Measurements from ENCODE around the gene ABCC4. TPM values are rescaled to one million over a fixed set of nuclear protein-coding genes. Genes with fewer than 3 reads are reported as not detected.

Gene ABCC4
- total RNA-seq, 2 donors from 2014 or later = 119 to 144 TPM

DNA sequence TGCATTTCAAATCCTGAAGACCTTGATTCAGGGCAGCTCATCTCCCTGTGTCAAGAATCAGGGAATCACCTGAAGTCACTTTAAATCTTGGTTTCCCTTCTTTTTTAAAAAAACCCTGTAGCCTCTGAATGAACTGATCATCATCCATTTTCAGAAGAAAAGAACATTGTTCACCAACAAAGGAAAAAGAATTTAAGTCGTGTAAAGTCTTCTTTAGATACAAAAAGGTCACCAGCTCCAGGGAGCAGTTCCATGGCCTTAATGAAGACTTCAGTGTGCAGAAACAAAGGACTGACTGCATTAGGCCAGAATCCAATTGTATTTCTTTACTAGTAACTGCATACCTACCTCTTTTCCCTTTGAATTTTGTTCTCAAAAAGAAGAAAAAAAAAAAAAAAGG is 245.0 kb downstream of the ABCC4 start:
- TF ChIP-seq CTCF (conservative IDR thresholded peaks at IDR 0.05) = no peak
- H3K27me3 ChIP-seq (ENCODE audit: control insufficient read depth, insufficient read depth, low read length, poor library complexity, severe bottlenecking) = no peaks in the 10 kb centered on the region
- H3K27ac ChIP-seq (ENCODE audit: low read depth, low read length) = no peak overlapping the region
- no peak for DNase-seq
- H3K27ac Mint-ChIP-seq = no peak overlapping the region
- H3K9ac ChIP-seq (ENCODE audit: extremely low read depth, low read length, poor library complexity, severe bottlenecking) = no peak overlapping the region
- H3K9me3 Mint-ChIP-seq = no peaks in the 10 kb centered on the region
- no peak overlapping the region for H3K4me3 ChIP-seq (ENCODE audit: low read length)
- no peaks in the 10 kb centered on the region for H3K27me3 Mint-ChIP-seq (ENCODE audit: insufficient read depth)
- no peak overlapping the region for H3K4me3 Mint-ChIP-seq
- no peaks in the 10 kb centered on the region for H3K4me1 ChIP-seq (ENCODE audit: control insufficient read depth, insufficient read depth, low read length)
- no peaks in the 10 kb centered on the region for H3K9me3 ChIP-seq (ENCODE audit: control insufficient read depth, low read length)
- 50 to 75% methylated on average over 1 of the region's 1 CpG for WGBS, 2 experiments (ENCODE audit: insufficient coverage in 1 of 2, insufficient read length in 1 of 2)
- H3K36me3 ChIP-seq (ENCODE audit: control insufficient read depth, insufficient read depth, low read length) = peaks cover 52% of the 10 kb centered on the region
- H3K4me1 Mint-ChIP-seq = peaks cover 27% of the 10 kb centered on the region
- H3K36me3 Mint-ChIP-seq (ENCODE audit: low read depth) = peaks cover 60% of the 10 kb centered on the region

DNA sequence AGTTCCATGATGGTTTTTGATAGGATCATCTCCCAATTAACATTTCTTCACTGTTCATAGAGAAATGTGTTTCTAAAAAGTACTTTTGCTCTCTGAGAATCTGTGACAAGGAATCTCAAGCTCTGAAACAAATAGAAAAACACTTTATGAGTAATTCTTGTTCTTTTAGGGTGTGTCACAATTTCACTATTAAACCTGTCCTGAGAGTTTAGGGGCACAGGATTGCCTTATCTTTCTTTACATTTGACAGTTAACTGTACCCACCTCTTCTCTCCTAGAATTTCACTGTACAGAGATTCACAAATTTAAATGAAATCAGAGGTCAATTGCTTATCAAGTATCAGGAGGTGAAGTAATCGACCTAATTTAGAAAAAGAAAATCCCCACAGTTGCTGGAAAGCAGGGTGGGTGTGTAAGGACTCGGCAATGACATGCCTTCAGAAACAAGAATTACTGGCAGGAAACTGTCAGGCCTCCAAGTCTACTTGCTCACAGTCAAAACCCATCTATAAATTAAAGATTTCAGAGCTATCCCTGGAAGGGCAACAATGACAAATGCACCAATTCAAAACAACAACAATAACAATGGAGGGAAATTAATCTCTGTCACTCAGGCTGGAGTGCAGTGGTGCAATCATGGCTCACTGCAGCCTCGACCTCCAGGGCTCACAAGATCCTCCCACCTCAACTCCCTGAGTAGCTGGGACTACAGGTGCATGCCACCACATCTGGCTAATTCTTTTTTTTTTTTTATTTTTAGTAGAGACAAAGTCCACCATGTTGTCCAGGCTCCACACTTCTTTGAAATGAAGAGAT is 250.2 kb downstream of the ABCC4 start:
- no peak overlapping the region for H3K4me3 Mint-ChIP-seq
- Histone ChIP-seq H3K9me3 (ENCODE audit: control insufficient read depth, low read length) (no peaks in the 10 kb centered on the region), H3K36me3 (ENCODE audit: control insufficient read depth, insufficient read depth, low read length) (peaks cover 51% of the 10 kb centered on the region), H3K27ac (ENCODE audit: low read depth, low read length) (no peak overlapping the region), H3K4me1 (ENCODE audit: control insufficient read depth, insufficient read depth, low read length) (no peaks in the 10 kb centered on the region), H3K9ac (ENCODE audit: extremely low read depth, low read length, poor library complexity, severe bottlenecking) (no peak overlapping the region), H3K27me3 (ENCODE audit: control insufficient read depth, insufficient read depth, low read length, poor library complexity, severe bottlenecking) (no peaks in the 10 kb centered on the region), H3K4me3 (ENCODE audit: low read length) (no peak overlapping the region)
- H3K9me3 Mint-ChIP-seq = no peaks in the 10 kb centered on the region
- no peak overlapping the region for H3K27ac Mint-ChIP-seq
- TF ChIP-seq CTCF (conservative IDR thresholded peaks at IDR 0.05) = no peak
- WGBS, 2 experiments (ENCODE audit: insufficient coverage in 1 of 2, insufficient read length in 1 of 2) = 84 to 100% methylated on average over 2 to 3 of the region's 3 CpGs
- no peaks in the 10 kb centered on the region for H3K27me3 Mint-ChIP-seq (ENCODE audit: insufficient read depth)
- no peak for DNase-seq
- H3K36me3 Mint-ChIP-seq (ENCODE audit: low read depth) = peaks cover 71% of the 10 kb centered on the region
- H3K4me1 Mint-ChIP-seq = peaks cover 2% of the 10 kb centered on the region

- no peaks in the 10 kb centered on the region for H3K27me3 ChIP-seq (ENCODE audit: control insufficient read depth, insufficient read depth, low read length, poor library complexity, severe bottlenecking)
- H3K27ac ChIP-seq (ENCODE audit: low read depth, low read length) = no peak overlapping the region
- no peak for DNase-seq
- peaks cover 50% of the 10 kb centered on the region for H3K36me3 ChIP-seq (ENCODE audit: control insufficient read depth, insufficient read depth, low read length)
- no peaks in the 10 kb centered on the region for H3K4me1 ChIP-seq (ENCODE audit: control insufficient read depth, insufficient read depth, low read length)
- Mint-ChIP-seq H3K36me3 (ENCODE audit: low read depth) (peaks cover 69% of the 10 kb centered on the region), H3K9me3 (no peaks in the 10 kb centered on the region), H3K27me3 (ENCODE audit: insufficient read depth) (no peaks in the 10 kb centered on the region), H3K4me3 (no peak overlapping the region), H3K27ac (no peak overlapping the region), H3K4me1 (no peaks in the 10 kb centered on the region)
- H3K9ac ChIP-seq (ENCODE audit: extremely low read depth, low read length, poor library complexity, severe bottlenecking) = no peak overlapping the region
- 88 to 100% methylated on average over 1 of the region's 1 CpG for WGBS, 2 experiments (ENCODE audit: insufficient coverage in 1 of 2, insufficient read length in 1 of 2)
- no peaks in the 10 kb centered on the region for H3K9me3 ChIP-seq (ENCODE audit: control insufficient read depth, low read length)
- H3K4me3 ChIP-seq (ENCODE audit: low read length) = no peak overlapping the region
- TF ChIP-seq CTCF (conservative IDR thresholded peaks at IDR 0.05) = no peak
These were observed 251.5 kb downstream of the ABCC4 start for GRCh38 chr13:95049772-95050171.
